Measurements from ENCODE around the gene C11orf91. TPM values are rescaled to one million over a fixed set of nuclear protein-coding genes. Genes with fewer than 3 reads are reported as not detected.

C11orf91 gene
- total and polyA plus RNA-seq, 7 donors = 0.14 to 0.87 (median 0.51) TPM; not detected in 3

DNA sequence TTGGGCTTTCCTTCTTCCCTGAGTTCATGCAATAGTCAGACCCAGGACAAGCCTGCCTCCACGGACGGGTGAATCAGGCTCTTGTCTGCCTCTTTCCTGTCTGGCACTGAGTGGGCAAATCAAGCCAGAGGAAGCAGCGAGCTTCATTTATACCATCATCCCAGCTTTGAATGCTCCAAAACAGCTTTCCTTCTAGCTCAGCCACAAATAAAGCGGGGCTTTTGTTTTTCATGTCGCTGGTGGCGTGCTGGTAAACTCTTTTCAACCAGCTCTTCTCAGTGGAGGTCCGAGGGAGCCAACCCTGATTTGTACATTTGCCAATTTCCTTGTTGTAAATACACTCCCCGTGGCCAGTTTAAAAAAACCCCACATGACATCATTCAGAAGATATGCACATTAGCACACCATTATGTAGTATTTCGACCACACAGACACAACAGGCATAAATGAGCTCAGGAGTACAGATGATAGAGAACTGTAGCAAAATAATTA, 8.6 kb downstream of the C11orf91 start:
- ATAC-seq = peak; percentile 48 to 60 (median 55)
- peak; percentile 68 to 76 for DNase-seq
- Histone ChIP-seq H3K4me1 (peaks cover 31% of the 10 kb centered on the region), H3K27me3 (ENCODE audit: insufficient read depth in 3 of 3, low read length in 2 of 3) (no peaks in the 10 kb centered on the region), H3K36me3 (ENCODE audit: insufficient read depth in 1 of 2, low read depth in 1 of 2) (no peaks in the 10 kb centered on the region), H3K9me3 (no peaks in the 10 kb centered on the region), H3K4me3 (peak overlapping the region; percentile 3), H3K27ac (peak overlapping the region; percentile 72)
- WGBS, 3 donors = 16 to 19% (median 18%) methylated on average over 9 of the region's 9 CpGs
- intact Hi-C loops (cut with DNase I) = loop anchor here in 1 of 2 donors (10.0 kb wide), 1 partner anchor 527 kb away; the partner anchor contains the start of gene CSTF3
- TF ChIP-seq, protein P1, sequence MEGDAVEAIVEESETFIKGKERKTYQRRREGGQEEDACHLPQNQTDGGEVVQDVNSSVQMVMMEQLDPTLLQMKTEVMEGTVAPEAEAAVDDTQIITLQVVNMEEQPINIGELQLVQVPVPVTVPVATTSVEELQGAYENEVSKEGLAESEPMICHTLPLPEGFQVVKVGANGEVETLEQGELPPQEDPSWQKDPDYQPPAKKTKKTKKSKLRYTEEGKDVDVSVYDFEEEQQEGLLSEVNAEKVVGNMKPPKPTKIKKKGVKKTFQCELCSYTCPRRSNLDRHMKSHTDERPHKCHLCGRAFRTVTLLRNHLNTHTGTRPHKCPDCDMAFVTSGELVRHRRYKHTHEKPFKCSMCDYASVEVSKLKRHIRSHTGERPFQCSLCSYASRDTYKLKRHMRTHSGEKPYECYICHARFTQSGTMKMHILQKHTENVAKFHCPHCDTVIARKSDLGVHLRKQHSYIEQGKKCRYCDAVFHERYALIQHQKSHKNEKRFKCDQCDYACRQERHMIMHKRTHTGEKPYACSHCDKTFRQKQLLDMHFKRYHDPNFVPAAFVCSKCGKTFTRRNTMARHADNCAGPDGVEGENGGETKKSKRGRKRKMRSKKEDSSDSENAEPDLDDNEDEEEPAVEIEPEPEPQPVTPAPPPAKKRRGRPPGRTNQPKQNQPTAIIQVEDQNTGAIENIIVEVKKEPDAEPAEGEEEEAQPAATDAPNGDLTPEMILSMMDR (IDR thresholded peaks at IDR 0.05) = no peak

DNA sequence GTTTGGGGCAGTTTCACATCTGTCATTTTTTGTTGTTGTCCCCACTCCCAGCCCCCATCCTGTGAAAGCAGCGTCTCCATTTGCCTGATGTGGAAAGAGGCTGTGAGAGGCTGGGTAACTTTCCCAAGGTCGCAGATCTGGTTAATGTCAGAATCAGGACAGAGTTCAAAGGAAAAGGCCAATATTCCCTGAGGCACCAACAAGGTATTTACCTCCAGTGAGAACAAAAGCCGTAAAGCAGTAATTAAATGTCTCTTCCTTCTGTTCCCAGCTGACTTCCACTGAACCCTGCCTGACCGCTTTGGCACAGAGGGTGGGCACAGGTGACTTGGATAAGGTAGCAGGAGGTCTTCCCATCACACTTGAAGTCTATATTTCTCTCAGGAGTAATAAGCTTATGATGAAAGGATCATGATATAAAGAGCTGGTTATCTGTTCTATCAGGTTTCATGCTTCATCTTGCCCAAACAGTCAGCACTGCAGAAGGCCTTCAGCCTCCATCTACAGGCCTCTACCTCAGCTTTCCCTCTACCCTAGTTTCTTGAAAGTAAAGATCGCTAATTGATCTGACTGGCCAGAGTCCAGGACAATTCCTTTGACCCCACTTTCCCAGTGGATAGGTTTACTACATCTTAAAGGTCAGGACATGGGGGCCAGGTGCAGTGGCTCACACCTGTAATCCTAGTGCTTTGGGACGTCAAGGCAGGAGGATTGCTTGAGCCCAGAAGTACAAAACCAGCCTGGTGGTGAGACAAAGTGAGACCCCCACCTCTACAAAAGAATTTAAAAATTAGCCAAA, 9.4 kb downstream of the C11orf91 start:
- ATAC-seq = no peak
- H3K36me3 ChIP-seq (ENCODE audit: insufficient read depth in 1 of 2, low read depth in 1 of 2) = no peaks in the 10 kb centered on the region
- 66 to 75% (median 69%) methylated on average over 6 of the region's 6 CpGs for WGBS, 3 donors
- no peaks in the 10 kb centered on the region for H3K27me3 ChIP-seq (ENCODE audit: insufficient read depth in 3 of 3, low read length in 2 of 3)
- H3K9me3 ChIP-seq = no peaks in the 10 kb centered on the region
- TF ChIP-seq, protein P1 (IDR thresholded peaks at IDR 0.05) = no peak
- H3K4me3 ChIP-seq = no peak overlapping the region
- peaks cover 29% of the 10 kb centered on the region for H3K4me1 ChIP-seq
- DNase-seq = no peak
- H3K27ac ChIP-seq = peak overlapping the region; percentile 72
- intact Hi-C loops (cut with DNase I) = loop anchor here in 1 of 2 donors (10.0 kb wide), 1 partner anchor 526 kb away; the partner anchor contains the start of gene CSTF3

DNA sequence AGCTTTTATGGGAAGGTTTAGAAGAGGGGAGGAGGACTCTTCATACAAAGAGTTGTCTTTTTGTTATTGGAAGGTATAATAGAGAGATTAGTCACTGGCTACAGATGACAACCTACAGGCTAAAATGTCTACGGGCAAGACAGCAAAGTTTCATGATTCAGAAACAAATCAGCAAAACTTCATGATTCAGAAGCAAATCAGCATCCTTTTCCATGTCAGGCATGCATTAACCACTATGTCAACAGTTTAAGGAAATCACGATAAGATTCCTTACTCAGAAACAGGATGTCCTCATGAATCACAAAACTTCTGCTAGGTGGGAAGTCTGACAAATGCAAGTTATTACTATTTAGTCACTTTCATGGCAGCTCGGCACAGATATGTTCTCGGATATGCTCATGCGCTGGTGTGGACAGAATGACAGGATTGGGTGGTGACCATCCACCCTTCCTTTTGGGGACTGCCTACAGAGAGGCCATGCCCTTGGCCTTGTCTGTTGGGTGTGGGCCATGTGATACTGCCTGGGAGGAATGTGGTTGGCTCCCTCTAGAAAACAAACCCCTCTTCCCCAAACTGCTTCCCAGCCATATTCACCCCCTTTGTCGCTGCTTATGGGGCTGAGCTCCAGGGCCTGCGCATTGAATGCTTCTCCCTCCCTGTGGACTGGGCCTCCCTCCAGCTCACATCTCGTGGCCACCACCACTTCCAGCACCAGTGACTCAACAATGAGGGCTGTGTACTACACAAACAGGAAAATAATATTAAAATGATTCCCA, 10.1 kb downstream of the C11orf91 start:
- intact Hi-C loops (cut with DNase I) = loop anchor here in 1 of 2 donors (10.0 kb wide), 1 partner anchor 526 kb away; the partner anchor contains the start of gene CSTF3
- 48 to 54% (median 54%) methylated on average over 8 of the region's 8 CpGs for WGBS, 3 donors
- H3K27me3 ChIP-seq (ENCODE audit: insufficient read depth in 3 of 3, low read length in 2 of 3) = no peaks in the 10 kb centered on the region

DNA sequence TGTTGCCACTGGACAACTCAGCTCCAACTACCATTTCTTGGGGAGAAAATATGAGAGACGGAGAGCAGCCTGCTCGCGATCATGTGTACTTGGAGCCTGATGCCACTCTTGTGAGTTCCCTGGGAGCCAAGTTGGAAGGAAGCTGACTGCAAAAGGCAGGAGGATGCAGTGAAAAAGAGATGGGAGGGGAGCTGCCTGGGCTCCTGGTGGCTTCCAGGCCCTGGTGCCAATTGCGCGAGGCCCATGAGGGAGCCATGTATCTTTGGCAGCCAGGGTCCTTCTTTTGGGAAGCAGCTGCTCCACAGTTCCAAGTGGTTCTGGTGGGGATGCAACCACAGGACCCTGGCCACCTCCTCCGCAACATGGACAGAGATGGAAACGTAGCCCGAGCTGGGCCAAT, 11.1 kb downstream of the C11orf91 start:
- ATAC-seq (no peak), DNase-seq (no peak)
- H3K4me3 ChIP-seq = no peak overlapping the region
- intact Hi-C loops (cut with DNase I) = loop anchor here (2.0 to 5.0 kb wide), 3 partner anchors 147 to 327 kb away; no protein-coding TSS in a partner anchor
- WGBS, 3 donors = 85 to 91% (median 86%) methylated on average over 8 of the region's 8 CpGs
- H3K27me3 ChIP-seq (ENCODE audit: insufficient read depth in 3 of 3, low read length in 2 of 3) = no peaks in the 10 kb centered on the region
- TF ChIP-seq, protein P1 (IDR thresholded peaks at IDR 0.05) = no peak
- H3K4me1 ChIP-seq = peaks cover 14% of the 10 kb centered on the region
- no peaks in the 10 kb centered on the region for H3K36me3 ChIP-seq (ENCODE audit: insufficient read depth in 1 of 2, low read depth in 1 of 2)
- no peaks in the 10 kb centered on the region for H3K9me3 ChIP-seq
- peak overlapping the region; percentile 72 for H3K27ac ChIP-seq

More for the DNA sequence above, 10.1 kb downstream of the C11orf91 start:
- Histone ChIP-seq H3K4me1 (peaks cover 24% of the 10 kb centered on the region), H3K9me3 (no peaks in the 10 kb centered on the region), H3K27ac (peak overlapping the region; percentile 72), H3K4me3 (no peak overlapping the region), H3K36me3 (ENCODE audit: insufficient read depth in 1 of 2, low read depth in 1 of 2) (no peaks in the 10 kb centered on the region)
- TF ChIP-seq, protein P1 (IDR thresholded peaks at IDR 0.05) = no peak
- DNase-seq (peak; percentile 71 to 84), ATAC-seq (peak; percentile 37 to 70 (median 63))

All from psoas muscle (tissue), 8 donors.